Activated CD4-positive, alpha-beta T cell treated with anti-CD3 and anti-CD28 coated beads for 36 hours (primary cell): ENCODE data around the gene PTPRJ. TPM values are rescaled to one million over a fixed set of nuclear protein-coding genes. Genes with fewer than 3 reads are reported as not detected.

Experiments used
- ATAC-seq: fragments of 200-7000 bp; cut with Tn5 transposase; one replicate; pipeline ENCODE4 v1.10.0; 2021; ENCODE audit warnings: mild to moderate bottlenecking, moderate library complexity
- CTCF ChIA-PET: fragments of 350-600 bp; sonication (Branson Sonifier 250); formaldehyde crosslinking; loops from one replicate; lab custom pipeline; 2021; ENCODE audit warnings: antibody characterized with exemption; lab: Charles Lee
- POLR2A ChIA-PET: fragments of 350-600 bp; sonication (Branson Sonifier 250); formaldehyde crosslinking; loops from one replicate; lab custom pipeline; 2021; ENCODE audit warnings: antibody characterized with exemption, inconsistent platforms; lab: Charles Lee
- DNase-seq: peaks from one replicate; pipeline ENCODE4 v3.0.0-alpha.2; 2020
- H3K27ac Mint-ChIP-seq: one replicate; pipeline ENCODE4 v1.8.0; 2021; ENCODE audit warnings: mixed read lengths
- H3K27me3 Mint-ChIP-seq: one replicate; pipeline ENCODE4 v1.8.0; 2021; ENCODE audit warnings: mixed read lengths
- H3K36me3 Mint-ChIP-seq: one replicate; pipeline ENCODE4 v1.8.0; 2021; ENCODE audit warnings: low read depth, mixed read lengths
- H3K4me1 Mint-ChIP-seq: one replicate; pipeline ENCODE4 v1.8.0; 2021; ENCODE audit warnings: mixed read lengths
- H3K4me3 Mint-ChIP-seq: one replicate; pipeline ENCODE4 v1.8.0; 2021; ENCODE audit warnings: mild to moderate bottlenecking, moderate library complexity, mixed read lengths
- H3K9me3 Mint-ChIP-seq: one replicate; pipeline ENCODE4 v1.8.0; 2021; ENCODE audit warnings: low read depth, mixed read lengths
- intact Hi-C, 2 experiments: fragments of 100-400 bp; cut with DNase I in 1 of 2; cut with micrococcal nuclease in 1 of 2; formaldehyde crosslinking; loops; one replicate each; pipeline versions ENCODE4 v1.14.2 to v1.15.1; 2022 to 2024; cut with DNase I, micrococcal nuclease
- total RNA-seq, 2 experiments: library from RNA; stranded (reverse); gene quantifications; one replicate each; pipeline ENCODE4 v1.2.3, GENCODE V29; 2021

PTPRJ gene
- total RNA-seq, 2 experiments from 2014 or later = 20.8 to 21.3 TPM

GRCh38 chr11:48051217-48051830, 71.0 kb downstream of the PTPRJ start:
- no peak for DNase-seq
- Mint-ChIP-seq H3K27me3 (no peaks in the 10 kb centered on the region), H3K4me1 (peaks cover 66% of the 10 kb centered on the region), H3K36me3 (peaks cover 13% of the 10 kb centered on the region), H3K27ac (peak overlapping the region; percentile 39), H3K4me3 (no peak overlapping the region), H3K9me3 (no peaks in the 10 kb centered on the region)
- POLR2A ChIA-PET = no interaction called here
- CTCF ChIA-PET = interaction anchor here (0.7 to 1.6 kb wide), 7 partner anchors 8 to 57 kb away, joined by 3 to 7 read pairs (median 4); no protein-coding TSS in a partner anchor
- no peak for ATAC-seq
- intact Hi-C loops = loop anchor here in 1 of 2 experiments (2.0 kb wide), 1 partner anchor 17 kb away; no protein-coding TSS in a partner anchor

GRCh38 chr11:48052183-48053044, 72.1 kb downstream of the PTPRJ start:
- peaks cover 13% of the 10 kb centered on the region for H3K36me3 Mint-ChIP-seq
- H3K9me3 Mint-ChIP-seq = no peaks in the 10 kb centered on the region
- intact Hi-C loops = no loop called here
- H3K4me1 Mint-ChIP-seq = peaks cover 75% of the 10 kb centered on the region
- no peak for ATAC-seq
- no peak overlapping the region for H3K27ac Mint-ChIP-seq
- DNase-seq = no peak
- H3K27me3 Mint-ChIP-seq = no peaks in the 10 kb centered on the region
- H3K4me3 Mint-ChIP-seq = no peak overlapping the region
- POLR2A ChIA-PET = no interaction called here
- CTCF ChIA-PET = interaction anchor here (0.7 to 1.6 kb wide), 7 partner anchors 9 to 56 kb away, joined by 3 to 7 read pairs (median 4); no protein-coding TSS in a partner anchor

GRCh38 chr11:48054994-48055291, 74.6 kb downstream of the PTPRJ start:
- Mint-ChIP-seq H3K27me3 (no peaks in the 10 kb centered on the region), H3K27ac (peak overlapping the region; percentile 89), H3K4me1 (peaks cover 85% of the 10 kb centered on the region), H3K4me3 (peak overlapping the region; percentile 55), H3K36me3 (peaks cover 18% of the 10 kb centered on the region), H3K9me3 (no peaks in the 10 kb centered on the region)
- DNase-seq (no peak), ATAC-seq (no peak)
- intact Hi-C loops = loop anchor here (1.0 to 2.0 kb wide), 9 partner anchors 38 to 120 kb away; partner anchors contain the start of gene PTPRJ (in 1 of the 2)
- ChIA-PET POLR2A (interaction anchor here (0.6 to 1.9 kb wide), 5 partner anchors 36 to 53 kb away, joined by 3 to 14 read pairs (median 5); no protein-coding TSS in a partner anchor), CTCF (interaction anchor here (0.6 to 2.6 kb wide), 5 partner anchors 36 to 135 kb away, joined by 3 to 17 read pairs (median 5); no protein-coding TSS in a partner anchor)

GRCh38 chr11:48055292-48056132, 75.2 kb downstream of the PTPRJ start:
- peaks cover 84% of the 10 kb centered on the region for H3K4me1 Mint-ChIP-seq
- H3K27me3 Mint-ChIP-seq = no peaks in the 10 kb centered on the region
- ATAC-seq = peak; percentile 93
- H3K4me3 Mint-ChIP-seq = peak overlapping the region; percentile 55
- ChIA-PET POLR2A (interaction anchor here (0.6 to 1.9 kb wide), 10 partner anchors 35 to 72 kb away, joined by 3 to 14 read pairs (median 4); no protein-coding TSS in a partner anchor), CTCF (interaction anchor here (0.6 to 2.6 kb wide), 21 partner anchors 9 to 121 kb away, joined by 3 to 17 read pairs (median 4); no protein-coding TSS in a partner anchor)
- peak overlapping the region; percentile 89 for H3K27ac Mint-ChIP-seq
- no peaks in the 10 kb centered on the region for H3K9me3 Mint-ChIP-seq
- DNase-seq = peak; percentile 80
- intact Hi-C loops = loop anchor here (1.0 to 2.0 kb wide), 11 partner anchors 39 to 121 kb away; partner anchors contain the start of gene PTPRJ (in 2 of the 2)
- H3K36me3 Mint-ChIP-seq = peaks cover 18% of the 10 kb centered on the region

- Mint-ChIP-seq H3K9me3 (no peaks in the 10 kb centered on the region), H3K4me3 (peak overlapping the region; percentile 55), H3K27ac (peak overlapping the region; percentile 89), H3K27me3 (no peaks in the 10 kb centered on the region), H3K4me1 (peaks cover 84% of the 10 kb centered on the region), H3K36me3 (peaks cover 18% of the 10 kb centered on the region)
- ChIA-PET CTCF (interaction anchor here (0.6 to 2.6 kb wide), 21 partner anchors 10 to 122 kb away, joined by 3 to 17 read pairs (median 4); no protein-coding TSS in a partner anchor), POLR2A (interaction anchor here (0.7 to 1.9 kb wide), 8 partner anchors 36 to 93 kb away, joined by 3 to 14 read pairs (median 4); no protein-coding TSS in a partner anchor)
- DNase-seq (no peak), ATAC-seq (no peak)
- intact Hi-C loops = loop anchor here in 1 of 2 experiments (1.0 to 2.0 kb wide), 2 partner anchors 40 to 76 kb away; partner anchors contain the start of gene PTPRJ
Measured at GRCh38 chr11:48056325-48057183, 76.2 kb downstream of the PTPRJ start.

- intact Hi-C loops = no loop called here
- ATAC-seq = no peak
- ChIA-PET CTCF (interaction anchor here (0.6 to 2.4 kb wide), 6 partner anchors 13 to 549 kb away, joined by 3 to 9 read pairs (median 3); no protein-coding TSS in a partner anchor), POLR2A (no interaction called here)
- Mint-ChIP-seq H3K4me3 (no peak overlapping the region), H3K9me3 (no peaks in the 10 kb centered on the region), H3K27ac (peak overlapping the region; percentile 73), H3K4me1 (peaks cover 77% of the 10 kb centered on the region), H3K36me3 (peaks cover 15% of the 10 kb centered on the region), H3K27me3 (no peaks in the 10 kb centered on the region)
- DNase-seq = no peak
Measured at GRCh38 chr11:48058064-48058463, 77.7 kb downstream of the PTPRJ start.

GRCh38 chr11:48058788-48059187, 78.4 kb downstream of the PTPRJ start:
- ATAC-seq = no peak
- peaks cover 82% of the 10 kb centered on the region for H3K4me1 Mint-ChIP-seq
- peaks cover 15% of the 10 kb centered on the region for H3K36me3 Mint-ChIP-seq
- POLR2A ChIA-PET = no interaction called here
- H3K27me3 Mint-ChIP-seq = no peaks in the 10 kb centered on the region
- DNase-seq = no peak
- H3K4me3 Mint-ChIP-seq = no peak overlapping the region
- intact Hi-C loops = no loop called here
- H3K27ac Mint-ChIP-seq = peak overlapping the region; percentile 72
- no peaks in the 10 kb centered on the region for H3K9me3 Mint-ChIP-seq
- CTCF ChIA-PET = no interaction called here

GRCh38 chr11:48062649-48063048, 82.3 kb downstream of the PTPRJ start:
- POLR2A ChIA-PET = no interaction called here
- H3K4me1 Mint-ChIP-seq = peaks cover 55% of the 10 kb centered on the region
- intact Hi-C loops = no loop called here
- H3K4me3 Mint-ChIP-seq = no peak overlapping the region
- CTCF ChIA-PET = interaction anchor here (0.6 to 0.9 kb wide), 2 partner anchors 22 to 44 kb away, joined by 3 read pairs; no protein-coding TSS in a partner anchor
- ATAC-seq = no peak
- no peaks in the 10 kb centered on the region for H3K9me3 Mint-ChIP-seq
- DNase-seq = no peak
- peaks cover 13% of the 10 kb centered on the region for H3K36me3 Mint-ChIP-seq
- H3K27ac Mint-ChIP-seq = no peak overlapping the region
- no peaks in the 10 kb centered on the region for H3K27me3 Mint-ChIP-seq

- ChIA-PET POLR2A (interaction anchor here (0.6 kb wide), 1 partner anchor 82 kb away, joined by 5 read pairs; no protein-coding TSS in a partner anchor), CTCF (interaction anchor here (0.6 to 1.0 kb wide), 5 partner anchors 10 to 361 kb away, joined by 3 to 4 read pairs (median 3); no protein-coding TSS in a partner anchor)
- intact Hi-C loops = no loop called here
- Mint-ChIP-seq H3K4me3 (no peak overlapping the region), H3K4me1 (peaks cover 49% of the 10 kb centered on the region), H3K27ac (no peak overlapping the region), H3K9me3 (no peaks in the 10 kb centered on the region), H3K27me3 (no peaks in the 10 kb centered on the region), H3K36me3 (peaks cover 14% of the 10 kb centered on the region)
- DNase-seq (no peak), ATAC-seq (no peak)
Measured at GRCh38 chr11:48063424-48063978, 83.1 kb downstream of the PTPRJ start.
